GM19395 (cell line): ENCODE results near the gene SKI.

Source experiments
- ATAC-seq: cut with Tn5 transposase; IDR thresholded peaks from one replicate; pipeline ENCODE4 v1.9.1; 2021; ENCODE audit warnings: mild to moderate bottlenecking, moderate library complexity; ENCODE audit not compliant: unreplicated experiment

Gene SKI

GRCh38 chr1:2209400-2210083, 18.6 kb upstream of the SKI start:
- no peak for ATAC-seq

GRCh38 chr1:2210084-2210653, 17.9 kb upstream of the SKI start:
- ATAC-seq = no peak

GRCh38 chr1:2210786-2211185, 17.3 kb upstream of the SKI start:
- ATAC-seq = no peak

GRCh38 chr1:2212274-2212531, 15.9 kb upstream of the SKI start:
- no peak for ATAC-seq

- ATAC-seq = no peak
Measured at GRCh38 chr1:2212532-2213491, 15.3 kb upstream of the SKI start.

- no peak for ATAC-seq
Measured at GRCh38 chr1:2213576-2214505, 14.3 kb upstream of the SKI start.

GRCh38 chr1:2214541-2215241, 13.4 kb upstream of the SKI start:
- no peak for ATAC-seq

GRCh38 chr1:2215329-2215728, 12.8 kb upstream of the SKI start:
- no peak for ATAC-seq

- ATAC-seq = no peak
Measured at GRCh38 chr1:2215909-2216766, 12.0 kb upstream of the SKI start.

GRCh38 chr1:2216767-2217058, 11.4 kb upstream of the SKI start:
- ATAC-seq = no peak

- no peak for ATAC-seq
Measured at GRCh38 chr1:2221271-2221670, 6.8 kb upstream of the SKI start.

- ATAC-seq = no peak
Measured at GRCh38 chr1:2224170-2224584, 3.9 kb upstream of the SKI start.

- ATAC-seq = no peak
Measured at GRCh38 chr1:2224631-2225428, 3.3 kb upstream of the SKI start.

GRCh38 chr1:2226525-2227345, 1.4 kb upstream of the SKI start:
- no peak for ATAC-seq

GRCh38 chr1:2227346-2228156, 568 bp upstream of the SKI start:
- peak; percentile 81 for ATAC-seq

- ATAC-seq = peak; percentile 5
Measured at GRCh38 chr1:2228694-2229036, 546 bp downstream of the SKI start.
